Activated naive CD4-positive, alpha-beta T cell treated with Interleukin-2 at 50 U/mL for 16 hours (primary cell): ENCODE measurements around the gene NAB2.
"Not testable (repeated sequence)": the region's sequence is repeated elsewhere in the genome, so short reads cannot be mapped to it uniquely, and the experiment has no call there.

Source experiments
- DNase-seq: peaks from one replicate; pipeline ENCODE4 v3.0.0-alpha.2; 2020

The NAB2 gene

GRCh38 chr12:57072661-57073060 lies 16.3 kb upstream of the NAB2 start:
- no peak for DNase-seq

- DNase-seq = not testable (repeated sequence)
These were observed 15.1 kb upstream of the NAB2 start for GRCh38 chr12:57073566-57074450.

GRCh38 chr12:57078519-57079404 lies 10.2 kb upstream of the NAB2 start, which contains the start of gene NEMP1:
TSS of gene NEMP1 (minus strand) at chr12:57078791. CDS start at chr12:57078745, 46 bp downstream.
- DNase-seq = peak; percentile 96

- DNase-seq = no peak
These were observed 9.1 kb upstream of the NAB2 start for GRCh38 chr12:57079821-57080220.

- DNase-seq = no peak
These were observed 8.1 kb upstream of the NAB2 start for GRCh38 chr12:57080855-57081254.

GRCh38 chr12:57085999-57086492 lies 2.9 kb upstream of the NAB2 start:
- peak; percentile 31 for DNase-seq

- peak; percentile 62 for DNase-seq
These were observed 2.4 kb upstream of the NAB2 start for GRCh38 chr12:57086493-57087009.

- peak; percentile 91 for DNase-seq
These were observed 1.8 kb upstream of the NAB2 start for GRCh38 chr12:57087010-57087690.

- peak; percentile 85 for DNase-seq
These were observed 1.1 kb upstream of the NAB2 start for GRCh38 chr12:57087691-57088353.

GRCh38 chr12:57089271-57090245 lies 644 bp downstream of the NAB2 start:
- peak; percentile 71 for DNase-seq

GRCh38 chr12:57090490-57090889 lies 1.6 kb downstream of the NAB2 start:
- no peak for DNase-seq

GRCh38 chr12:57090924-57091637 lies 2.2 kb downstream of the NAB2 start:
- DNase-seq = no peak

GRCh38 chr12:57091638-57092528 lies 3.0 kb downstream of the NAB2 start:
- no peak for DNase-seq

GRCh38 chr12:57092529-57092862 lies 3.6 kb downstream of the NAB2 start:
- DNase-seq = no peak

GRCh38 chr12:57092876-57093414 lies 4.0 kb downstream of the NAB2 start:
- DNase-seq = no peak

- peak; percentile 70 for DNase-seq
These were observed 4.7 kb downstream of the NAB2 start for GRCh38 chr12:57093415-57094207.

- no peak for DNase-seq
These were observed 5.6 kb downstream of the NAB2 start for GRCh38 chr12:57094208-57095160.
